ENCODE data around the gene THOC5.
"Not testable (repeated sequence)": the region's sequence is repeated elsewhere in the genome, so short reads cannot be mapped to it uniquely, and the experiment has no call there.

The THOC5 gene

GRCh38 chr22:29563652-29564460, 10.3 kb upstream of the THOC5 start:
- no peak for DNase-seq (ENCODE audit: low spot score)

GRCh38 chr22:29559853-29560252, 6.3 kb upstream of the THOC5 start:
- DNase-seq (ENCODE audit: low spot score): no peak

- DNase-seq (ENCODE audit: low spot score): no peak
Measured at GRCh38 chr22:29559030-29559429, 5.5 kb upstream of the THOC5 start.

- DNase-seq (ENCODE audit: low spot score): no peak
Measured at GRCh38 chr22:29555065-29555644, 1.6 kb upstream of the THOC5 start.

GRCh38 chr22:29552357-29552756, 1.2 kb downstream of the THOC5 start:
- not testable (repeated sequence) for DNase-seq (ENCODE audit: low spot score)

GRCh38 chr22:29550005-29550404, 3.6 kb downstream of the THOC5 start:
- no peak for DNase-seq (ENCODE audit: low spot score)

- DNase-seq (ENCODE audit: low spot score): not testable (repeated sequence)
Measured at GRCh38 chr22:29545045-29545444, 8.5 kb downstream of the THOC5 start.

- DNase-seq (ENCODE audit: low spot score): no peak
Measured at GRCh38 chr22:29541845-29542244, 11.7 kb downstream of the THOC5 start.

- no peak for DNase-seq (ENCODE audit: low spot score)
Measured at GRCh38 chr22:29539105-29539504, 14.5 kb downstream of the THOC5 start.

GRCh38 chr22:29536411-29536810, 17.1 kb downstream of the THOC5 start:
- DNase-seq (ENCODE audit: low spot score): no peak

GRCh38 chr22:29531419-29531818, 22.1 kb downstream of the THOC5 start:
- no peak for DNase-seq (ENCODE audit: low spot score)

- DNase-seq (ENCODE audit: low spot score): no peak
Measured at GRCh38 chr22:29530716-29531115, 22.8 kb downstream of the THOC5 start.

- DNase-seq (ENCODE audit: low spot score): no peak
Measured at GRCh38 chr22:29528144-29528543, 25.4 kb downstream of the THOC5 start.

- DNase-seq (ENCODE audit: low spot score): peak; percentile 54
Measured at GRCh38 chr22:29524442-29525191, 28.9 kb downstream of the THOC5 start.

GRCh38 chr22:29523761-29524160, 29.8 kb downstream of the THOC5 start:
- DNase-seq (ENCODE audit: low spot score): no peak

- no peak for DNase-seq (ENCODE audit: low spot score)
Measured at GRCh38 chr22:29521526-29521925, 32.0 kb downstream of the THOC5 start.

- no peak for DNase-seq (ENCODE audit: low spot score)
Measured at GRCh38 chr22:29520851-29521250, 32.7 kb downstream of the THOC5 start.

- DNase-seq (ENCODE audit: low spot score): no peak
Measured at GRCh38 chr22:29519996-29520395, 33.6 kb downstream of the THOC5 start.

- DNase-seq (ENCODE audit: low spot score): no peak
Measured at GRCh38 chr22:29518427-29518826, 35.1 kb downstream of the THOC5 start.

GRCh38 chr22:29517215-29517908, 36.2 kb downstream of the THOC5 start:
- DNase-seq (ENCODE audit: low spot score): no peak

GRCh38 chr22:29512031-29512430, 41.5 kb downstream of the THOC5 start:
- no peak for DNase-seq (ENCODE audit: low spot score)

GRCh38 chr22:29511126-29511862, 42.3 kb downstream of the THOC5 start:
- DNase-seq (ENCODE audit: low spot score): no peak

All from ecto neural progenitor cell (in vitro differentiated cells).